RPMI8226 (cell line): ENCODE measurements around the gene DENND1A.
A peak's percentile ranks its signal among the peaks of the same experiment; 100 is the strongest.
"Not testable (repeated sequence)": the region's sequence is repeated elsewhere in the genome, so short reads cannot be mapped to it uniquely, and the experiment has no call there.

Experiments used
- DNase-seq: peaks from one replicate; pipeline ENCODE4 v3.0.0-alpha.2; 2015

Gene DENND1A

GRCh38 chr9:123929870-123930831 lies at the start of gene DENND1A:
Gene DENND1A, minus strand, starts transcription at chr9:123930126. Its CDS starts 221 bp downstream, at chr9:123929905.
- DNase-seq: peak; percentile 95

GRCh38 chr9:123978981-123979380 lies 49.1 kb upstream of the DENND1A start:
- no peak for DNase-seq

- not testable (repeated sequence) for DNase-seq
These were observed 46.7 kb upstream of the DENND1A start for GRCh38 chr9:123976579-123976978.

GRCh38 chr9:123975871-123976270 lies 45.9 kb upstream of the DENND1A start:
- no peak for DNase-seq

GRCh38 chr9:123974471-123974870 lies 44.5 kb upstream of the DENND1A start:
- no peak for DNase-seq

- DNase-seq: no peak
These were observed 43.8 kb upstream of the DENND1A start for GRCh38 chr9:123973590-123974223.

- no peak for DNase-seq
These were observed 42.7 kb upstream of the DENND1A start for GRCh38 chr9:123972618-123973017.

GRCh38 chr9:123967323-123967722 lies 37.4 kb upstream of the DENND1A start:
- no peak for DNase-seq

- DNase-seq: no peak
These were observed 36.1 kb upstream of the DENND1A start for GRCh38 chr9:123965801-123966686.

GRCh38 chr9:123964761-123965160 lies 34.8 kb upstream of the DENND1A start:
- no peak for DNase-seq

- no peak for DNase-seq
These were observed 31.0 kb upstream of the DENND1A start for GRCh38 chr9:123960965-123961364.

- no peak for DNase-seq
These were observed 30.4 kb upstream of the DENND1A start for GRCh38 chr9:123960366-123960765.

GRCh38 chr9:123959787-123960186 lies 29.9 kb upstream of the DENND1A start:
- no peak for DNase-seq

- DNase-seq: no peak
These were observed 27.8 kb upstream of the DENND1A start for GRCh38 chr9:123957731-123958130.

GRCh38 chr9:123957168-123957721 lies 27.3 kb upstream of the DENND1A start:
- DNase-seq: no peak

- DNase-seq: no peak
These were observed 25.7 kb upstream of the DENND1A start for GRCh38 chr9:123955637-123956036.

- no peak for DNase-seq
These were observed 24.8 kb upstream of the DENND1A start for GRCh38 chr9:123954518-123955280.

GRCh38 chr9:123952641-123953495 lies 22.9 kb upstream of the DENND1A start:
- DNase-seq: no peak

- DNase-seq: no peak
These were observed 18.4 kb upstream of the DENND1A start for GRCh38 chr9:123948286-123948685.

- DNase-seq: no peak
These were observed 17.4 kb upstream of the DENND1A start for GRCh38 chr9:123947326-123947725.
